ENCODE data around the gene PAIP2B. TPM values are rescaled to one million over a fixed set of nuclear protein-coding genes. Genes with fewer than 3 reads are reported as not detected.

The PAIP2B gene
- total and polyA plus RNA-seq, 9 of the 15 experiments (the other 6 are each of a cell fraction or from before 2014, with no cell fraction given) = 0.18 to 0.38 (median 0.25) TPM

DNA sequence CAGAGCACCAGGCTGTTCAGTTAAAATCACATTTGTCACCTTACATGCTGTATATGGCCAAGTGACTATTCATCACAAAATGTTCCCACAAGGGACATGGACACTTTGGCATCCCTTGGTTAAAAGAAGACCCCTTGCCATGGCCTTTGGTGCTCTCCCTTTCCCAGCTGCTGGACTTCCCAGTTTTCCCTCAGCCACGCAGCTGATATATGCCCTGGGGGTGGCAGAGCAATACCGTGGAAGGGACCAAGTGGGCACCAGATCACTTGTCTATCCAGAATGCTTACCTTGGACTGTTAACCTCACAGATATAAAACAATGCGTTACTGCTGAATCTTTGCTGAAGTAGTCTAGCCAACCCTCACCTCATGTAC lies 35.3 kb downstream of the PAIP2B start (continued):
- TF ChIP-seq, protein P1, sequence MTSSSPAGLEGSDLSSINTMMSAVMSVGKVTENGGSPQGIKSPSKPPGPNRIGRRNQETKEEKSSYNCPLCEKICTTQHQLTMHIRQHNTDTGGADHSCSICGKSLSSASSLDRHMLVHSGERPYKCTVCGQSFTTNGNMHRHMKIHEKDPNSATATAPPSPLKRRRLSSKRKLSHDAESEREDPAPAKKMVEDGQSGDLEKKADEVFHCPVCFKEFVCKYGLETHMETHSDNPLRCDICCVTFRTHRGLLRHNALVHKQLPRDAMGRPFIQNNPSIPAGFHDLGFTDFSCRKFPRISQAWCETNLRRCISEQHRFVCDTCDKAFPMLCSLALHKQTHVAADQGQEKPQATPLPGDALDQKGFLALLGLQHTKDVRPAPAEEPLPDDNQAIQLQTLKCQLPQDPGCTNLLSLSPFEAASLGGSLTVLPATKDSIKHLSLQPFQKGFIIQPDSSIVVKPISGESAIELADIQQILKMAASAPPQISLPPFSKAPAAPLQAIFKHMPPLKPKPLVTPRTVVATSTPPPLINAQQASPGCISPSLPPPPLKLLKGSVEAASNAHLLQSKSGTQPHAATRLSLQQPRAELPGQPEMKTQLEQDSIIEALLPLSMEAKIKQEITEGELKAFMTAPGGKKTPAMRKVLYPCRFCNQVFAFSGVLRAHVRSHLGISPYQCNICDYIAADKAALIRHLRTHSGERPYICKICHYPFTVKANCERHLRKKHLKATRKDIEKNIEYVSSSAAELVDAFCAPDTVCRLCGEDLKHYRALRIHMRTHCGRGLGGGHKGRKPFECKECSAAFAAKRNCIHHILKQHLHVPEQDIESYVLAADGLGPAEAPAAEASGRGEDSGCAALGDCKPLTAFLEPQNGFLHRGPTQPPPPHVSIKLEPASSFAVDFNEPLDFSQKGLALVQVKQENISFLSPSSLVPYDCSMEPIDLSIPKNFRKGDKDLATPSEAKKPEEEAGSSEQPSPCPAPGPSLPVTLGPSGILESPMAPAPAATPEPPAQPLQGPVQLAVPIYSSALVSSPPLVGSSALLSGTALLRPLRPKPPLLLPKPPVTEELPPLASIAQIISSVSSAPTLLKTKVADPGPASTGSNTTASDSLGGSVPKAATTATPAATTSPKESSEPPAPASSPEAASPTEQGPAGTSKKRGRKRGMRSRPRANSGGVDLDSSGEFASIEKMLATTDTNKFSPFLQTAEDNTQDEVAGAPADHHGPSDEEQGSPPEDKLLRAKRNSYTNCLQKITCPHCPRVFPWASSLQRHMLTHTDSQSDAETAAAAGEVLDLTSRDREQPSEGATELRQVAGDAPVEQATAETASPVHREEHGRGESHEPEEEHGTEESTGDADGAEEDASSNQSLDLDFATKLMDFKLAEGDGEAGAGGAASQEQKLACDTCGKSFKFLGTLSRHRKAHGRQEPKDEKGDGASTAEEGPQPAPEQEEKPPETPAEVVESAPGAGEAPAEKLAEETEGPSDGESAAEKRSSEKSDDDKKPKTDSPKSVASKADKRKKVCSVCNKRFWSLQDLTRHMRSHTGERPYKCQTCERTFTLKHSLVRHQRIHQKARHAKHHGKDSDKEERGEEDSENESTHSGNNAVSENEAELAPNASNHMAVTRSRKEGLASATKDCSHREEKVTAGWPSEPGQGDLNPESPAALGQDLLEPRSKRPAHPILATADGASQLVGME (CRISPR knock-in tag; IDR thresholded peaks at IDR 0.05) = no peak
- TF ChIP-seq CC2D1A (IDR thresholded peaks at IDR 0.05) (no peak), MTF1 (CRISPR knock-in tag; IDR thresholded peaks at IDR 0.05; ENCODE audit: borderline replicate concordance) (no peak), GTF2E2 (tag; IDR thresholded peaks at IDR 0.05) (no peak), PHF20 (IDR thresholded peaks at IDR 0.05; ENCODE audit: partially characterized antibody) (no peak), TFAM (CRISPR knock-in tag; conservative IDR thresholded peaks at IDR 0.05) (no peak), PTRF (tag; IDR thresholded peaks at IDR 0.05) (no peak), IFI16 (CRISPR knock-in tag; IDR thresholded peaks at IDR 0.05) (no peak), PCBP2 (IDR thresholded peaks at IDR 0.05; ENCODE audit: low read depth, low read length, poor library complexity, severe bottlenecking) (no peak)
- TF ChIP-seq, protein P2, sequence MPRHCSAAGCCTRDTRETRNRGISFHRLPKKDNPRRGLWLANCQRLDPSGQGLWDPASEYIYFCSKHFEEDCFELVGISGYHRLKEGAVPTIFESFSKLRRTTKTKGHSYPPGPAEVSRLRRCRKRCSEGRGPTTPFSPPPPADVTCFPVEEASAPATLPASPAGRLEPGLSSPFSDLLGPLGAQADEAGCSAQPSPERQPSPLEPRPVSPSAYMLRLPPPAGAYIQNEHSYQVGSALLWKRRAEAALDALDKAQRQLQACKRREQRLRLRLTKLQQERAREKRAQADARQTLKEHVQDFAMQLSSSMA (CRISPR knock-in tag; IDR thresholded peaks at IDR 0.05) = no peak
- TF ChIP-seq, protein P3, sequence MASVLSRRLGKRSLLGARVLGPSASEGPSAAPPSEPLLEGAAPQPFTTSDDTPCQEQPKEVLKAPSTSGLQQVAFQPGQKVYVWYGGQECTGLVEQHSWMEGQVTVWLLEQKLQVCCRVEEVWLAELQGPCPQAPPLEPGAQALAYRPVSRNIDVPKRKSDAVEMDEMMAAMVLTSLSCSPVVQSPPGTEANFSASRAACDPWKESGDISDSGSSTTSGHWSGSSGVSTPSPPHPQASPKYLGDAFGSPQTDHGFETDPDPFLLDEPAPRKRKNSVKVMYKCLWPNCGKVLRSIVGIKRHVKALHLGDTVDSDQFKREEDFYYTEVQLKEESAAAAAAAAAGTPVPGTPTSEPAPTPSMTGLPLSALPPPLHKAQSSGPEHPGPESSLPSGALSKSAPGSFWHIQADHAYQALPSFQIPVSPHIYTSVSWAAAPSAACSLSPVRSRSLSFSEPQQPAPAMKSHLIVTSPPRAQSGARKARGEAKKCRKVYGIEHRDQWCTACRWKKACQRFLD (CRISPR knock-in tag; IDR thresholded peaks at IDR 0.05) = no peak
- TF ChIP-seq, protein P4, sequence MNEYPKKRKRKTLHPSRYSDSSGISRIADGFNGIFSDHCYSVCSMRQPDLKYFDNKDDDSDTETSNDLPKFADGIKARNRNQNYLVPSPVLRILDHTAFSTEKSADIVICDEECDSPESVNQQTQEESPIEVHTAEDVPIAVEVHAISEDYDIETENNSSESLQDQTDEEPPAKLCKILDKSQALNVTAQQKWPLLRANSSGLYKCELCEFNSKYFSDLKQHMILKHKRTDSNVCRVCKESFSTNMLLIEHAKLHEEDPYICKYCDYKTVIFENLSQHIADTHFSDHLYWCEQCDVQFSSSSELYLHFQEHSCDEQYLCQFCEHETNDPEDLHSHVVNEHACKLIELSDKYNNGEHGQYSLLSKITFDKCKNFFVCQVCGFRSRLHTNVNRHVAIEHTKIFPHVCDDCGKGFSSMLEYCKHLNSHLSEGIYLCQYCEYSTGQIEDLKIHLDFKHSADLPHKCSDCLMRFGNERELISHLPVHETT (CRISPR knock-in tag; conservative IDR thresholded peaks at IDR 0.05 in 1 of 2, IDR thresholded peaks at IDR 0.05 in 1 of 2) = no peak

Data from K562 (cell line).